ENCODE measurements around the gene MCRIP2.
A peak's percentile ranks its signal among the peaks of the same experiment; 100 is the strongest.

MCRIP2 gene

DNA sequence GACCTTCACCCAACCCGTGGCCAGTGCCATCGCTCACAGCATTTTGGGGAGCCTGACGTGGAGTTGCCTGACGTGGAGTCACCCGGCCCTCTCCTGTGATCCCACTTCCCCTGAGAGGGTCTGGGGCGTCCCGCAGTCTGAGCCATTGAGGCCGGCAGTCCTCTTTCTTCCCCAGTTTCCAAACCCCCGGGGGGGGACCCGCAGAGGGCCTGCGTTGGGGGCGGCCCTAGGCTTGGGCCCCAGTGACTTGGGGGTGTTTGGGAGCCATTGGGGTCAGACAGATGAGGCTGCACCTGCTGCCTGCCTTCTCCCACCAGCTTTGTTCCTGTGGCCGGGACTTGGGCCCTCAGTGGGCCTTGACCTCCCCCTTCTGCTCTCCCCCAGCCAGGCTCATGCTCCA, 28.0 kb downstream of the MCRIP2 start:
- DNase-seq (ENCODE audit: low read depth in 2 of 2): no peak

DNA sequence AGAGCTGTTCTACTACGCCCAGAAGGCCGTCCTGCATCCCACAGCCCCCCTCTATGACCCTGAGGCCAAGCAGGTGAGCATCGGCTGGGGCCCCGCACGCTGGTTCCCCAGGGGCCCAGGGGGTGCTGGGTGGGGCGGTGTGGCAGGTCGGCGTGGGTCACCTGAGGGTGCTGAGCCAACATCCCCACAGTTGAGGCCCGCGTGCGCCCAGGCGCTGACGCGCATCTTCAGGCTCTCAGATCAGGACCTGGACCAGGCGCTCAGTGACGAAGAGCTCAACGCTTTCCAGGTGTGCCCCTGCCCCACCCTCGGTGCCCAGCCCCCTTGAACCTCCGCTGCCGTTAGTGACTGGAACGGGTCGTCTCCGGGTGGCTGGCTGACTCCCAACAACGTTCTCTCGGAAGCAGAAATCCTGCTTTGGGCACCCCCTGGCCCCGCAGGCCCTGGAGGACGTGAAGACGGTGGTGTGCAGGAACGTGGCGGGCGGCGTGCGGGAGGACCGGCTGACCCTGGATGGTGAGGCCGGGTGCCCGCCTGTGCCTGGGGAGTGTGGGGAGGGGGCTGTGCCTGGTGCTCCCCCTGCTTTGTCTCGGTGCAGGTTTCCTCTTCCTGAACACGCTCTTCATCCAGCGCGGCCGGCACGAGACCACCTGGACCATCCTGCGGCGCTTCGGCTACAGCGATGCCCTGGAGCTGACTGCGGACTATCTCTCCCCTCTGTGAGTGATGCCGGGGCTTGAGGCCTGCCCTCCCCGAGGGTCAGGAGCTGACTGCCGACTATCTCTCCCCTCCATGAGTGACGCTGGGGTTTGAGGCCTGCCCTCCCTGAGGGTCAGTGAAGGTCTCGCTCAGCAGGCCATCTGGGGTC, 29.1 kb downstream of the MCRIP2 start:
- DNase-seq (ENCODE audit: low read depth in 2 of 2): no peak

DNA sequence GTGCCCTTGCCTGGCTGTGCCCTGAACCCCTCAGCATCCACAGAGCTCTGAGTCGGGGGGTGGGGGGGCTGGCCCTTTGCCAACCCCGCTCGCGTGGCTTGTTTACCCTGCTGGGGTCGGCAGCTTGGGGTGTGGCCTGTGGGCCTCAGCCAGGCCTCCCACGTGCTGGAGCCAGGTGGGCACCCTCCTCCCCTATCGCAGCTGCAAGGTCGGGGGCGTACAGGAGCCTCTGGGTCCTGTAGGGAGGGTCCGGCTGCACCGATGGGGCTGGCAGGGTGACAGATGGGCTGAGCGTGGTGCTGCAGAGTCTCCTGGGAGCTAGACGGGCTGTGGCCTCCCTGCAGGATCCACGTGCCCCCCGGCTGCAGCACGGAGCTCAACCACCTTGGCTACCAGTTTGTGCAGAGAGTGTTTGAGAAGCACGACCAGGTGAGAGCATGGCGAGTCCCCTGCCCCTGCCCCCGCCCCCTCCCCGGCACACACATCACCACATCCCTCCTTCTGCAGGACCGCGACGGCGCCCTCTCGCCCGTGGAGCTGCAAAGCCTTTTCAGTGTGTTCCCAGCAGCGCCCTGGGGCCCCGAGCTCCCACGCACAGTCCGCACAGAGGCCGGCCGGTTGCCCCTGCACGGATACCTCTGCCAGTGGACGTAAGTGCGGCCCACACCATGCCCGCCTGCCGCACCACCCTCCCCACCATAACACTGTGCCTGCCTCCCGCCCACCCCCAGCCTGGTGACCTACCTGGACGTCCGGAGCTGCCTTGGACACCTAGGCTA, 29.9 kb downstream of the MCRIP2 start:
- DNase-seq (ENCODE audit: low read depth in 2 of 2): no peak

DNA sequence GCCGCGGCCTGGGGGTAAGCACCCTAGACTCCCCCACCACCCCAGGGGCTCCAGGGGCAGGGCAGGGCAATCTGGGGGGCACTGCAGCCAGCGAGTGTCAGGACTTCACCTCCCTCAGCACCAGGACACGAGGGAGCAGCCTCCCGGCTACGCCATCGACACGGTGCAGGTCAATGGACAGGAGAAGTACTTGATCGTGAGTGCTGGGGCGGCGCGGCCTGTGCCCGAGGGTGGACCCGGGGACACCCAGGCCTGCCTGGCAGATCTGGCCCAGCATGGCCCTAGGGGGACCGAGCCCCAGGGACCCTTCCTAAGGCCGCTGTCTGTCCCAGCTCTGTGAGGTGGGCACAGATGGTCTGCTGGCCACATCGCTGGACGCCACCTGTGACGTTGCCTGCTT, 30.7 kb downstream of the MCRIP2 start:
- DNase-seq (ENCODE audit: low read depth in 2 of 2): no peak

DNA sequence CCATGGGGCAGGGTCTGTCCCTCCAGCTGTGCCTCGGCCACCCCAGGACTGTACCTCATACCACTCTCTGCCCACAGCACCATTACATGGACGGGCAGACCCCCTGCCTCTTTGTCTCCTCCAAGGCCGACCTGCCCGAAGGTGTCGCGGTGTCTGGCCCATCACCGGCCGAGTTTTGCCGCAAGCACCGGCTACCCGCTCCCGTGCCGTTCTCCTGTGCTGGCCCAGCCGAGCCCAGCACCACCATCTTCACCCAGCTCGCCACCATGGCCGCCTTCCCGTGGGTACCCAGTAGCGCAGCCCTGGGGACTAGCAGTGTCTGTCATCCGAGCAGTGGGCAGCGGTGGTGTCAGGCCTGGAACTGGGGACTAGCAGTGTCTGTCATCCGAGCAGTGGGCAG, 31.2 kb downstream of the MCRIP2 start:
- DNase-seq (ENCODE audit: low read depth in 2 of 2): no peak

DNA sequence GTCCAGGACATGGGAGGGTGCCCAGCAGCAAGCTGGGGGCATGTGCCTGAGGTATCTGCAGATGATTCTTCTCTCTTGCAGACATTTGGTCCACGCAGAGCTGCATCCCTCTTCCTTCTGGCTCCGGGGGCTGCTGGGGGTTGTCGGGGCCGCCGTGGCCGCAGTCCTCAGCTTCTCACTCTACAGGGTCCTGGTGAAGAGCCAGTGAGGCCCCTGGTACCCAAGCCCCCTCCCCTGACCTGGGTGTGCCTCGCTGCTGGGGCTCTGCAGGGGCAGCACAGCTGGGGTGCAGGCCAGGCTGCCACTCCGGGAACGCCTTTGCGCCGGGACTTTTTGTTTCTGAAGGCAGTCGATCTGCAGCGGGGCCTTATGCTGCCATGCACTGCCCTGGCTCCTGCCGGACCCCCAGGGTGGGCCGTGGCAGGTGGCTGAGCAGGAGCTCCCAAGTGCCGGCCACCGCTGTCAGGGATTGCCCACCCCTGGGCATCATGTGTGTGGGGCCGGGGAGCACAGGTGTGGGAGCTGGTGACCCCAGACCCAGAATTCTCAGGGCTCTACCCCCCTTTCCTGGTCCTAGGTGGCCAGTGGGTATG, 31.9 kb downstream of the MCRIP2 start:
- no peak for DNase-seq (ENCODE audit: low read depth in 2 of 2)

DNA sequence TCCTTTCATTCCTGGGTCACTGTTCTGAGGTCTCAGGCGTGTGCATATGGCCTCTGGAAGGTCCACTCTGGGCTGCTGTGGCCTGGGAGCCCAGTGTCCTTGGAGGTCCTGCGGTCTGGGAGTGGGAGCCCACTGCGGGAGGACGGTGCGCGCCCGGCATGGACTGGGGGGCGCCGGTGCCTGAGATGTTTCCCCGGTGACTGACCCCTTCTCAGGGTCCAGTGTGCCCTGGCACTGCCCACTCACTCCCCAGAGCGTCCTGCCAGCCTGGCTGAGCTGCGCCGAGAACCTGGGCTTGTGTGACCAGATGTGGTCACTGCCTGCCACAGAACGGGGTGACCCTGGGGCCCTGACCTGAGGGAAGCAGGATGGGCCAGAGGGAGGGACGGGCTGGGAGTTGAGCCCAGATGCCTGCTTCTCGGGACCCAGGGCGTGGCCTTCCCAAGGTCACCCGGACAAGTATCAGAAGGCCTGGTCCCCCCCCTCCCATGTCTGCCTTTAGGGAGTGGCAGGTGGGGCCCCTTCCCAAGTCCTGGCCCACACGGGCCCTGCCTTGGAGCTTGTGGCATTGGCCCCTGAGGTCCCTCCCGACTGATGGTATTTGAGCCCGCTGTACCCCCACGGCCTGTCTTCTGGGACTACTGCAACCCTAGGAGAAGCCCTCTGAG, 32.7 kb downstream of the MCRIP2 start:
- DNase-seq (ENCODE audit: low read depth in 2 of 2): no peak

DNA sequence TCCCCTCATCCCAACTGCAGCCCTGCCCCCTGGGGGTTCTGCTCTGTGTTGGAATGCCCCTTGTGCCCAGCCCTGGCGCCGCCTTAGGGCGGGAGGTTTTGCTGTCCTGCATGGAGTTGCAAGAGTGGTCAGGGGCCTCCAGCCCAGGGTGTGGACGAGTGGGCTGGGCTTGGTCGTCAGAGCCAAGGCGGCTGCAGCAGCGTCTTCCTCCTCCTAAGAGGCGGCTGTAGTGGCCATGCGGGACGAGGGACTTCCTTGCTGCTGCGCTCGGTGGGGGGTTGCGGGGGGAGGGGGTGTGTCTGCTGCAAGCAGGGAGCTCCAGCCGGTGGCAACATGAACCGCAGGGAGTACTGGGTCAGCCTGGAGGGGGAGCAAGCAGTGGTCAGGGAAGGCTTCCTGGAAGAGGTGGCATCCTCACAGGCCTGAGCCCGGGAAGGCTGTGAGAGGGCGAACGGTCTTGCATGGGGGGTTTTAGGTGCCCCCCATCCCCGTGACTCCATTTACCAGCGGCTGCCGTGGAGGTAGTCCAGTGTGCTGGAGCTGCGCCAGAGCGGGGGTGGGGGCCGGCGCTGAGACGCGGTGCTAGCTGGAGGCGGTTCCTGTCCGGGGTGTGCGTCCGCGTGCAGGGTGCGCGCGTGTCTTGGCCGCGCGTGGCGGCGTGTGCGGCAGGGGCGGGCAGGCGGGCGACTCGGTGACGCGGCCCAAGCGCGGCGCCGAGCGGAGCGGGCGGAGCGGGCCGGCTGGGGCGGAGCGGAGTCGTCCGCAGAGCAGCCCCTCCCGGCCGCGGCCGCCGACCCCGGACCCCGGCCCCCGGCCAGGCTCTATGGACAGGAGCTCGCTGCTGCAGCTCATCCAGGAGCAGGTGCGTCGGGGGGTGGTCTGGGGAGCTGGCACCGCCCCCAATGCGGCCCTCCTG, 33.6 kb downstream of the MCRIP2 start, which contains the start of gene RHBDL1:
Gene RHBDL1, plus strand, starts transcription at position 704 of the 916 bp plus-strand sequence. Its CDS starts 120 bp downstream, at position 824.
- no peak for DNase-seq (ENCODE audit: low read depth in 2 of 2)

DNA sequence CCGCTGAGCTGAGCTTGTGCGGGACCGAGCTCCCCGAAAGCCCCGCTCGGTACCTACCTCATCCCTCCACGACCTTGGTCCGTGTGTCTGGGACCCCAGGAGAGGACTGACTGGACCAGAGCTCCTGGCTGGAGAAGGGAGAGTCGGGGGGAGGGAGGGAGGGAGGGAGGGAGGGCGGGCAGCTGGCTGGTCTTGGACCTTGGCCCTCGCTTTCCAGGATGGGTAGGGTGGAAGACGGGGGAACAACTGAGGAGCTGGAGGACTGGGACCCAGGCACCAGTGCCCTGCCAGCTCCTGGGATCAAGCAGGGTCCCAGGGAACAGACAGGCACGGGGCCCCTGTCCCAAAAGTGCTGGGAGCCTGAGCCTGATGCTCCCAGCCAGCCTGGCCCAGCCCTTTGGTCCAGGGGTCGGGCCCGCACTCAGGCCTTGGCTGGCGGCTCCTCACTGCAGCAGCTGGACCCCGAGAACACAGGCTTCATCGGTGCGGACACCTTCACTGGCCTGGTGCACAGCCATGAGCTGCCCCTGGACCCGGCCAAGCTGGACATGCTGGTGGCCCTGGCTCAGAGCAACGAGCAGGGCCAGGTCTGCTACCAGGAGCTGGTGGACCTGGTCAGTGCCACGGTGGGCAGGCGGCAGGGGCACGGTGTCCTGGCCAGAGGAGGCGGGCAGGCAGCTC, 34.4 kb downstream of the MCRIP2 start:
- no peak for DNase-seq (ENCODE audit: low read depth in 2 of 2)

DNA sequence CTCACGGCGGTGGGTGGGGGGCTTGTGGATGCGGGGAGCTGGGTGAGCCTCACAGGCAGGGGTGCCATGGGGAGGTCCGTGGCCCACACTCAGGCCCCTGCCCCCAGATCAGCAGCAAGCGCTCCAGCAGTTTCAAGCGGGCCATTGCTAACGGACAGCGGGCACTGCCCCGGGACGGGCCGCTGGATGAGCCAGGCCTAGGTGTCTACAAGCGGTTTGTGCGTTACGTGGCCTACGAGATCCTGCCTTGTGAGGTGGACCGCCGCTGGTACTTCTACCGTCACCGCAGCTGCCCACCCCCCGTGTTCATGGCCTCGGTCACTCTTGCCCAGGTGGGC, 34.9 kb downstream of the MCRIP2 start:
- DNase-seq (ENCODE audit: low read depth in 2 of 2): no peak

DNA sequence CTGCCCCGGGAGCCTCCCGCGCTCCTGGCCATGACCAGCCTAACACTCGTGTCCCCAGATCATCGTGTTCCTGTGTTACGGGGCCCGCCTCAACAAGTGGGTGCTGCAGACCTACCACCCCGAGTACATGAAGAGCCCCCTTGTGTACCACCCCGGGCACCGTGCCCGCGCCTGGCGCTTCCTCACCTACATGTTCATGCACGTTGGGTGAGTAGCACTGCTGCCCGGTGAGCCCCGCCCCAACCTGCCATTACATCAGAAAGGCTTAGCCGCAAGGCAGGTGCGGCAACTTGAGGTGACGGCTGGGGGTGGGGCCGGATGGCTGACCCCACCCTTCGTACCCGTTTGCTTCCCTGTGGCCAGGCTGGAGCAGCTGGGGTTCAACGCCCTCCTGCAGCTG, 35.3 kb downstream of the MCRIP2 start:
- no peak for DNase-seq (ENCODE audit: low read depth in 2 of 2)

DNA sequence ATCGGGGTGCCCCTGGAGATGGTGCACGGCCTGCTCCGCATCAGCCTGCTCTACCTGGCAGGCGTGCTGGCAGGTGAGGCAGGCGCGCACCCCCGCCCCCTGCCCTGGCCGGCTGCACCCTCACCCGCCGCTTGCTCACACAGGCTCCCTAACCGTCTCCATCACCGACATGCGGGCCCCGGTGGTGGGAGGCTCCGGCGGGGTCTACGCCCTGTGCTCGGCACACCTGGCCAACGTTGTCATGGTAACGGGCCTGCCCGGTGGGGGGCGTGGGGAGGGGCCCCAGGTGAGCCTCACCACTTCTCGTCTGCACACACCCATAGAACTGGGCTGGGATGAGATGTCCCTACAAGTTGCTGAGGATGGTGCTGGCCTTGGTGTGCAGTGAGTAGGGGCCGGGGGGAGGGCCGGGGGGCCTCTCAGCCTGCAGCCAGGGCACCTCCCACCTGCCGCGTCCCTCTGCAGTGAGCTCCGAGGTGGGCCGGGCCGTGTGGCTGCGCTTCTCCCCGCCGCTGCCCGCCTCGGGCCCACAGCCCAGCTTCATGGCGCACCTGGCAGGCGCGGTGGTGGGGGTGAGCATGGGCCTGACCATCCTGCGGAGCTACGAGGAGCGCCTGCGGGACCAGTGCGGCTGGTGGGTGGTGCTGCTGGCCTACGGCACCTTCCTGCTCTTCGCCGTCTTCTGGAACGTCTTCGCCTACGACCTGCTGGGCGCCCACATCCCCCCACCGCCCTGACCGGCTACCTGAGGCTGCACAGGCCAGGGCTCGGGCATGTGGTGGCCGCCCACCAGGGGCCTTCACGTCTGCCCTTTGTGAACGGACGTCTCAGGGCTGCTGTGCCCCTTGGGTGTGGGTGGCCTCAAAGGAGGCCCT, 35.9 kb downstream of the MCRIP2 start:
- DNase-seq (ENCODE audit: low read depth in 2 of 2): no peak

DNA sequence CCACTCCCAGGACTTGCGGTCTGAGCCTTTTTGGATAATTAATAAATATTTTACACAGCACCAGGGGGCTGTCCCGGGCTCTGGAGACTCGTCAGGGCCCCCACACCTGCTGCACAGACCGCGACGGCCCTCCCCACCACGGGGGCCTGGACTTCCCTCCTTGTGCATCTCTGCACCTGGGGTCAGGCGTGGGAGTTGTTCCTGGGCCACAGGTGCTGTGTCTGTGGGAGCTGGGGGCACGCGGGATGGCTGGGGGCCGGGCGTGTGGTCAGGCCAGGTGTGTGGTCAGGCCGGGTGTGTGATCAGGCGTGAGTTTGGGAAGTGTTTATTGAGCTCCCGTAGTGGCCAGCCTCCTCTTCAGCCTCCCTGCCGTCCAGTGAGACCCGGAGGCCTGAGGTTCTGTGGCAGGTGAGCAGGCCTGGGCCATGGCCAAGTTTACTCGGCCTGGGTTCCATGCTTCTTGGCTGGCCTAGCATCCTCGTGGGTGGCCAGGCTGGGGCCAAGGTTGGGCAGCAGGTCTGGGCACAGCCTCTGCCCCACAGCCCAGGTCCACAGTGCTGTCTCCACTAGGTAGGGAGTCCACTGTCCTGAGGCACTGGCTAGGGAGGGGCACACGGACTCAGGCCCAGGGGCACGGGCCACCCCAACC, 36.7 kb downstream of the MCRIP2 start:
- DNase-seq (ENCODE audit: low read depth in 2 of 2): no peak

DNA sequence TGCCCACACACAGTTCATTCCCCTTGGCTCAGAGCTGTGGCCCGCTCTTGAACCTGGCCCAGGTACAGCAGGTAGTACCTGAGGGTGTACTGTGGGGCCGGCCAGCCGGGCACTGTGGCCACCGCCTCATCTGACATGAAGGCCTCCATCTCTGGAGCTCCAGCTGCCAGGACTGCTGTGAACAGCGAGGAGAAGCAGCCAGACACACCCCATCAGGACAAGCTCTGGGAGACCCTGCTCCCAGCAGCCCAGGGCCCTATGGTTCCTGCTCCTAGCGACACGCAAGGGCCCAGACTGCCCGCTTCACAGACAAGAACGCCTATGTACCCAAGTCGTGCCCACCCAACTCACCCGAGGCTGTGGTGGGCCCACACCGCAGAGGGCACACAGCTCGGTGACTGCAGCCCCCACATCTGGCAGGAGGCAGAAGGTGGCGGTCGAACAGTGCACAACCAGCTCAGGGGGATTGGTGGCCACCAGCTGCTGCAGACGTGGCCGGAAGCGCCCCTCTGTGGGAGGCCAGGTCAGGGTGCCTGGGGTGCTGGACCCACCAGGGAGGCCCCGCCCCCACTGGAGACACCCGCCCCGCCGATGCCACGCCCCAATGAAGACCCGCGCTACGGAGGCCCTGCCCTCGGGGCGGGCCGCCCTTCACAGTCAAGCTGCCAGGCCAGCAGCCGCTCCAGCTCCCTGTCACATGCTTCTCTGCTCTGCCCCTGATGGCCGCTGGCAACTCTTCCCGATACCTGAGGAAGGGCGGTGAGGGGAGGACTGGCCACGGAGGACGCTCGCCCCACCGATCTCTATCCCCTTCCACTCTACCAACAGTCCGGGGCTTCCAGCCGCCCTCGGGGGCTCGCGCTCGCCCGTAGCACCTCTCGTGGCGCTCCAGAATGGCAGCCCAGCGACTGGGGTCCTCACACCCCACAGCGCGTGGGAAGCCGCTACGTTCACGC, 37.5 kb downstream of the MCRIP2 start:
- peak in 1 of 2 donors; percentile 49 for DNase-seq (ENCODE audit: low read depth in 2 of 2)

DNA sequence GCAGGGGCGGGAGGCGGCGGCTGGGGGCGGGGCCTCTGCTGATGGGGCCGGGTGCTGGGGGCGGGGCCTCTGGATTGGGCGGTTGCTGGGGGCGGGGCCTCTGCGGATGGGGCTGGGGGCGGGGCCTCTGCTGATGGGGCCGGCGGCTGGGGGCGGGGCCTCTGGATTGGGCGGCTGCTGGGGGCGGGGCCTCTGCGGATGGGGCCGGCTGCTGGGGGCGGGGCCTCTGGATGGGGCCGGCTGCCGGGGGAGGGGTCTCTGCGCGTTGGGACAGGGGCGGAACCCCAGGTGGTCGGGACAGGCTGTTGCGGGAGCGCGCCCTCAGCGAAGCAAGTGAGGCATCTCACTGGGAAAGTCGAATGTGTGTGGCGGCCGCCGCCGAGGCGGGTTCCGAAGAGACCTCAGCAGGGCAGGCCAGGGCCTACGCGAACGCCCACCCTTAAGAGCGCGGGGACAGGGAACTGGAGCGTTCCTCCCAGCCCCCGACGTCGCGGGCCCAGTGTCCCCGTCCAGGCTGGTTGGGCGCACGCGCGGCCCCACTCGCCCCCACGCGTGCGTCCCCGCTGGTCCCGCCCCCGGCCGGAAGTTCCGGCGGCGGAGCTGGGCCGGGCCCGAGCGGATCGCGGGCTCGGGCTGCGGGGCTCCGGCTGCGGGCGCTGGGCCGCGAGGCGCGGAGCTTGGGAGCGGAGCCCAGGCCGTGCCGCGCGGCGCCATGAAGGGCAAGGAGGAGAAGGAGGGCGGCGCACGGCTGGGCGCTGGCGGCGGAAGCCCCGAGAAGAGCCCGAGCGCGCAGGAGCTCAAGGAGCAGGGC, 38.4 kb downstream of the MCRIP2 start, which contains the start of gene STUB1:
Gene STUB1, plus strand, starts transcription at position 597 of the 811 bp plus-strand sequence. Its CDS starts 116 bp downstream, at position 713.
- DNase-seq (ENCODE audit: low read depth in 2 of 2): peak; percentile 89 to 91

DNA sequence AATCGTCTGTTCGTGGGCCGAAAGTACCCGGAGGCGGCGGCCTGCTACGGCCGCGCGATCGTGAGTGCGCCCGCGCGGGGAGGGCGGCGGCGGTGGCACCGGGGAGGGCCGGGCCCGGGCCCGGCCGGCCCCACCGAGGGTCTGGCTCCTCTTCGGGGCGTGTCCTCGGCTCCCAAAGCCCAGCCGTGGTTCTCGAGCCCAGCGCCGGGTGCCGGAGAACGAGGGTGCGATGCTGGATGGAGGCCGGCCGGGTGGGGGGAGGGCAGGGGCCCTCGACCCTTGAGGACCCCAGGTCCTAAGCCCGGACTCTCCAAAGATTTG, 39.0 kb downstream of the MCRIP2 start:
- no peak for DNase-seq (ENCODE audit: low read depth in 2 of 2)

Measured in stimulated activated CD4-positive, alpha-beta T cell treated with anti-CD3 and anti-CD28 coated beads, Interleukin-1b, Interleukin-23, amount 100 ng/mL, for 4 hours (primary cell).